ENCODE measurements around the gene DSCAML1.

The DSCAML1 gene

GRCh38 chr11:117426941-117427340 is 370.1 kb downstream of the DSCAML1 start:
- ATAC-seq: no peak
- TF ChIP-seq TCF4 (CRISPR knock-in tag; IDR thresholded peaks at IDR 0.05; ENCODE audit: borderline replicate concordance): no peak
- no peak for TF ChIP-seq TOX (CRISPR knock-in tag; IDR thresholded peaks at IDR 0.05; ENCODE audit: borderline replicate concordance)
- TF ChIP-seq RARB (CRISPR knock-in tag; IDR thresholded peaks at IDR 0.05): no peak
- no peak for TF ChIP-seq OSR1 (CRISPR knock-in tag; IDR thresholded peaks at IDR 0.05)
- no peak for TF ChIP-seq ISL1 (CRISPR knock-in tag; IDR thresholded peaks at IDR 0.05)
- no peak for TF ChIP-seq ZNF70 (CRISPR knock-in tag; IDR thresholded peaks at IDR 0.05)
- no peak for TF ChIP-seq ESRRG (CRISPR knock-in tag; IDR thresholded peaks at IDR 0.05)

- 0 out of 2 replicates have a peak, but pooled peaks have one; percentile 30 for TF ChIP-seq ZFP3 (CRISPR knock-in tag; IDR thresholded peaks at IDR 0.05)
- TF ChIP-seq TOX (CRISPR knock-in tag; IDR thresholded peaks at IDR 0.05; ENCODE audit: borderline replicate concordance): no peak
- no peak for TF ChIP-seq GLIS3 (CRISPR knock-in tag; IDR thresholded peaks at IDR 0.05)
- no peak for TF ChIP-seq PPARA (CRISPR knock-in tag; IDR thresholded peaks at IDR 0.05; ENCODE audit: borderline replicate concordance)
- peak; percentile 87 for ATAC-seq
Measured at GRCh38 chr11:117426297-117426685, 370.7 kb downstream of the DSCAML1 start.

- no peak for TF ChIP-seq POU6F1 (CRISPR knock-in tag; IDR thresholded peaks at IDR 0.05; ENCODE audit: borderline replicate concordance, low read depth)
- TF ChIP-seq PPARA (CRISPR knock-in tag; IDR thresholded peaks at IDR 0.05; ENCODE audit: borderline replicate concordance): no peak
- TF ChIP-seq BACH2 (CRISPR knock-in tag; IDR thresholded peaks at IDR 0.05; ENCODE audit: borderline replicate concordance): no peak
- TF ChIP-seq ZNF8 (CRISPR knock-in tag; IDR thresholded peaks at IDR 0.05): no peak
- no peak for TF ChIP-seq CSRNP3 (CRISPR knock-in tag; IDR thresholded peaks at IDR 0.05)
- TF ChIP-seq ZC3H10 (CRISPR knock-in tag; IDR thresholded peaks at IDR 0.05): no peak
- TF ChIP-seq SNAI2 (CRISPR knock-in tag; IDR thresholded peaks at IDR 0.05): no peak
- TF ChIP-seq ZFP3 (CRISPR knock-in tag; IDR thresholded peaks at IDR 0.05): no peak
- no peak for TF ChIP-seq ESRRG (CRISPR knock-in tag; IDR thresholded peaks at IDR 0.05)
- TF ChIP-seq CSDC2 (CRISPR knock-in tag; IDR thresholded peaks at IDR 0.05): no peak
- no peak for TF ChIP-seq TCF4 (CRISPR knock-in tag; IDR thresholded peaks at IDR 0.05; ENCODE audit: borderline replicate concordance)
- no peak for ATAC-seq
Measured at GRCh38 chr11:117425679-117426296, 371.2 kb downstream of the DSCAML1 start.

- ATAC-seq: no peak
- TF ChIP-seq CSRNP3 (CRISPR knock-in tag; IDR thresholded peaks at IDR 0.05) (no peak), POU6F1 (CRISPR knock-in tag; IDR thresholded peaks at IDR 0.05; ENCODE audit: borderline replicate concordance, low read depth) (no peak), RARB (CRISPR knock-in tag; IDR thresholded peaks at IDR 0.05) (no peak), TOX (CRISPR knock-in tag; IDR thresholded peaks at IDR 0.05; ENCODE audit: borderline replicate concordance) (no peak), OSR1 (CRISPR knock-in tag; IDR thresholded peaks at IDR 0.05) (no peak)
Measured at GRCh38 chr11:117424781-117425180, 372.2 kb downstream of the DSCAML1 start.

- ATAC-seq: no peak
Measured at GRCh38 chr11:117423046-117423575, 373.9 kb downstream of the DSCAML1 start.

More at GRCh38 chr11:117423046-117423575, 373.9 kb downstream of the DSCAML1 start:
- TF ChIP-seq BACH2 (CRISPR knock-in tag; IDR thresholded peaks at IDR 0.05; ENCODE audit: borderline replicate concordance) (no peak), ZC3H10 (CRISPR knock-in tag; IDR thresholded peaks at IDR 0.05) (no peak), TOX (CRISPR knock-in tag; IDR thresholded peaks at IDR 0.05; ENCODE audit: borderline replicate concordance) (no peak), PATZ1 (CRISPR knock-in tag; IDR thresholded peaks at IDR 0.05; ENCODE audit: borderline replicate concordance) (no peak), RARB (CRISPR knock-in tag; IDR thresholded peaks at IDR 0.05) (no peak)

All from SK-N-SH treated with all-trans-retinoic acid at 6 μM for 48 hours (cell line).